Measurements from ENCODE around the gene CWC22.

CWC22 gene

GRCh38 chr2:180000434-180000833 is 6.7 kb downstream of the CWC22 start:
- H3K18ac ChIP-seq (ENCODE audit: low read depth in 1 of 2, low read length in 2 of 2) = no peak overlapping the region
- no peak overlapping the region for H3K4me3 ChIP-seq (ENCODE audit: insufficient read depth in 1 of 2, low read depth in 1 of 2, low read length in 2 of 2)
- no peak overlapping the region for H3K27ac ChIP-seq (ENCODE audit: low read length, poor library complexity, severe bottlenecking)
- H3K14ac ChIP-seq (ENCODE audit: low read length in 2 of 2) = no peak overlapping the region
- H3K27me3 ChIP-seq (ENCODE audit: control insufficient read depth in 1 of 2, insufficient read depth in 1 of 2, low read length in 2 of 2) = no peaks in the 10 kb centered on the region
- H2BK120ac ChIP-seq (ENCODE audit: low read depth, low read length) = no peak overlapping the region
- peaks cover 21% of the 10 kb centered on the region for H3K79me1 ChIP-seq (replicated peaks; ENCODE audit: low read length, poor library complexity, severe bottlenecking)
- no peak overlapping the region for H4K91ac ChIP-seq (ENCODE audit: low read length)
- no peak overlapping the region for H2BK5ac ChIP-seq (ENCODE audit: low read depth, low read length, poor library complexity, severe bottlenecking)
- H3K23ac ChIP-seq (ENCODE audit: low read length in 2 of 2) = no peak overlapping the region
- H3K36me3 ChIP-seq (ENCODE audit: control insufficient read depth in 1 of 2, insufficient read depth in 2 of 2, low read depth in 1 of 2, low read length in 2 of 2) = peaks cover 0 to 7% of the 10 kb centered on the region in 2 experiments
- peaks cover 3% of the 10 kb centered on the region for H3K4me1 ChIP-seq (ENCODE audit: control insufficient read depth, insufficient read depth, low read depth, low read length)
- DNase-seq = no peak
- no peak overlapping the region for H3K9ac ChIP-seq (ENCODE audit: low read length)
- H2BK15ac ChIP-seq (ENCODE audit: low read depth, poor library complexity, severe bottlenecking) = no peak overlapping the region
- no peak overlapping the region for H2AFZ ChIP-seq (ENCODE audit: low read depth, low read length)
- H3K4me2 ChIP-seq (ENCODE audit: low read length, poor library complexity, severe bottlenecking) = no peak overlapping the region
- no peaks in the 10 kb centered on the region for H3K9me3 ChIP-seq (ENCODE audit: control insufficient read depth, low read length)
- H2BK12ac ChIP-seq (ENCODE audit: low read length in 2 of 2) = no peak overlapping the region
- no peak overlapping the region for H4K8ac ChIP-seq (ENCODE audit: low read length)
- H3K4ac ChIP-seq (ENCODE audit: low read depth in 1 of 2, low read length in 2 of 2) = no peak overlapping the region
- H2AK5ac ChIP-seq (ENCODE audit: low read length, severe bottlenecking) = no peak overlapping the region

DNA sequence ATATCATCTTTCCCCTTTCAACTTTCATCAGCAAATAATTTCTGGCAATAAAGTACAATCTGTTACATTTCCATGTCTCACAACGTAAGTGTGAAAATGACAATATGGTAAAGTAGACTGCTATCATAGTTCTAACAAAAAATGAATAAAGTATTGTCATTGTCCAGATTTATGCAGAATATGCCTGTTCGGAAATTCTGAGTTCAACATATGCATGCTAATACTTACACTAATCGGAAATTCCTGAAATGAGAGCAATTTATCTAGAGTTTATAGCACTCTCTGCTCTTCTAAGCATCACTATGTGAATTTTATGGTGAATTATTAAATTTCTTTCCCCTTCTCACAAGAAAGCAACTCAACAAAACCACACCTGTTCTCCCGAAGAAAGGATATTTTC is 8.1 kb downstream of the CWC22 start:
- Histone ChIP-seq H4K91ac (ENCODE audit: low read length) (no peak overlapping the region), H2BK5ac (ENCODE audit: low read depth, low read length, poor library complexity, severe bottlenecking) (no peak overlapping the region), H3K9ac (ENCODE audit: low read length) (no peak overlapping the region), H3K14ac (ENCODE audit: low read length in 2 of 2) (no peak overlapping the region), H3K27me3 (ENCODE audit: control insufficient read depth in 1 of 2, insufficient read depth in 1 of 2, low read length in 2 of 2) (no peaks in the 10 kb centered on the region), H3K36me3 (ENCODE audit: control insufficient read depth in 1 of 2, insufficient read depth in 2 of 2, low read depth in 1 of 2, low read length in 2 of 2) (peaks cover 0 to 7% of the 10 kb centered on the region in 2 experiments), H3K18ac (ENCODE audit: low read depth in 1 of 2, low read length in 2 of 2) (no peak overlapping the region), H2AFZ (ENCODE audit: low read depth, low read length) (no peak overlapping the region), H2AK5ac (ENCODE audit: low read length, severe bottlenecking) (no peak overlapping the region), H2BK15ac (ENCODE audit: low read depth, poor library complexity, severe bottlenecking) (no peak overlapping the region), H3K27ac (ENCODE audit: low read length, poor library complexity, severe bottlenecking) (no peak overlapping the region), H3K9me3 (ENCODE audit: control insufficient read depth, low read length) (no peaks in the 10 kb centered on the region), H3K23ac (ENCODE audit: low read length in 2 of 2) (no peak overlapping the region), H2BK120ac (ENCODE audit: low read depth, low read length) (no peak overlapping the region), H4K8ac (ENCODE audit: low read length) (no peak overlapping the region), H3K4me2 (ENCODE audit: low read length, poor library complexity, severe bottlenecking) (no peak overlapping the region), H3K79me1 (replicated peaks; ENCODE audit: low read length, poor library complexity, severe bottlenecking) (peaks cover 22% of the 10 kb centered on the region), H3K4me3 (ENCODE audit: insufficient read depth in 1 of 2, low read depth in 1 of 2, low read length in 2 of 2) (no peak overlapping the region), H2BK12ac (ENCODE audit: low read length in 2 of 2) (no peak overlapping the region), H3K4ac (ENCODE audit: low read depth in 1 of 2, low read length in 2 of 2) (no peak overlapping the region), H3K4me1 (ENCODE audit: control insufficient read depth, insufficient read depth, low read depth, low read length) (no peaks in the 10 kb centered on the region)
- WGBS = no CpG with 5 or more reads among the region's 4 CpGs
- no peak for DNase-seq

DNA sequence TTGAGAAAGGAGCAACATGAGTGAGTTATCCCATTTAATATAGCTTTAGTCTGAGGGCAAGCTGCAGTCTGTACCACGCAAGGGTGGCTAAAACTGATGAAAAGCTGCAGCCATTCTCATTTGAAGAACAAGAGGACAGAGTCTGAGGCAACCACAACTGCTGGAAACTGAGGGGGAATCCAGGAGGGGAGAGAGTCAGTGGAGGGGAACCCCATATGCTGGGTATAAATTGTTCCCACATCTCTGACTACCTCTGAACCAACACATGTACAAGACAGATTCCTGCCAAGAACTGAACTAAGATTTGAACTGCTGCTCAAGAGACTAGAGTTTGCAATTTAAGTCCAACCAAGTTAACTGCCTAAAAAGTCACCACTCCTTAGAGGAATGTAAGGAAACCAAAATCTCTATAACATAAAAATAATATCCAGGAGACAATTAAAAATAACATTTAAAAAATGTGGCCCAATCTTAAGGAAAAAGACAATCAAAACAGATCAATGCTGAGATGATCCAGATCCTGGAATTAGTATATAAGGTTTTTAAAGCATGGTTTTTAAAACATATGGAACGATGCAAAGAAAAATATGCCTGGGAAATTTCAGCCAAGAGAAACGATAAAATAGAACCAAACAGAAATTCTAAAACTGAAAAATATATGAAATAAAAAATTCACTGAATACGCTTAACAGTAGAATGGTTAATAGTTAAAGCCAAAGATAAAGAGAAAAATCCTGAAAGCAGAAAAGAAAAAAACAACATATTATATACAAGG is 11.2 kb downstream of the CWC22 start:
- Histone ChIP-seq H3K4me2 (ENCODE audit: low read length, poor library complexity, severe bottlenecking) (no peak overlapping the region), H4K8ac (ENCODE audit: low read length) (no peak overlapping the region), H3K4me1 (ENCODE audit: control insufficient read depth, insufficient read depth, low read depth, low read length) (no peaks in the 10 kb centered on the region), H2BK15ac (ENCODE audit: low read depth, poor library complexity, severe bottlenecking) (no peak overlapping the region), H2AFZ (ENCODE audit: low read depth, low read length) (no peak overlapping the region), H3K9me3 (ENCODE audit: control insufficient read depth, low read length) (no peaks in the 10 kb centered on the region), H3K9ac (ENCODE audit: low read length) (no peak overlapping the region), H3K18ac (ENCODE audit: low read depth in 1 of 2, low read length in 2 of 2) (no peak overlapping the region), H2BK120ac (ENCODE audit: low read depth, low read length) (no peak overlapping the region), H3K23ac (ENCODE audit: low read length in 2 of 2) (no peak overlapping the region), H3K79me1 (replicated peaks; ENCODE audit: low read length, poor library complexity, severe bottlenecking) (peaks cover 23% of the 10 kb centered on the region), H2BK5ac (ENCODE audit: low read depth, low read length, poor library complexity, severe bottlenecking) (no peak overlapping the region), H3K4me3 (ENCODE audit: insufficient read depth in 1 of 2, low read depth in 1 of 2, low read length in 2 of 2) (no peak overlapping the region), H3K27ac (ENCODE audit: low read length, poor library complexity, severe bottlenecking) (no peak overlapping the region), H2BK12ac (ENCODE audit: low read length in 2 of 2) (no peak overlapping the region), H4K91ac (ENCODE audit: low read length) (no peak overlapping the region), H2AK5ac (ENCODE audit: low read length, severe bottlenecking) (no peak overlapping the region), H3K36me3 (ENCODE audit: control insufficient read depth in 1 of 2, insufficient read depth in 2 of 2, low read depth in 1 of 2, low read length in 2 of 2) (peaks cover 2 to 25% of the 10 kb centered on the region in 2 experiments), H3K4ac (ENCODE audit: low read depth in 1 of 2, low read length in 2 of 2) (no peak overlapping the region), H3K14ac (ENCODE audit: low read length in 2 of 2) (no peak overlapping the region), H3K27me3 (ENCODE audit: control insufficient read depth in 1 of 2, insufficient read depth in 1 of 2, low read length in 2 of 2) (no peaks in the 10 kb centered on the region)
- DNase-seq = no peak
- 92% methylated on average over 1 of the region's 4 CpGs for WGBS

- Histone ChIP-seq H3K9me3 (ENCODE audit: control insufficient read depth, low read length) (no peaks in the 10 kb centered on the region), H3K27ac (ENCODE audit: low read length, poor library complexity, severe bottlenecking) (no peak overlapping the region), H2BK15ac (ENCODE audit: low read depth, poor library complexity, severe bottlenecking) (no peak overlapping the region), H3K14ac (ENCODE audit: low read length in 2 of 2) (no peak overlapping the region), H3K79me1 (replicated peaks; ENCODE audit: low read length, poor library complexity, severe bottlenecking) (peaks cover 25% of the 10 kb centered on the region), H2BK5ac (ENCODE audit: low read depth, low read length, poor library complexity, severe bottlenecking) (no peak overlapping the region), H4K91ac (ENCODE audit: low read length) (no peak overlapping the region), H2BK120ac (ENCODE audit: low read depth, low read length) (no peak overlapping the region), H3K36me3 (ENCODE audit: control insufficient read depth in 1 of 2, insufficient read depth in 2 of 2, low read depth in 1 of 2, low read length in 2 of 2) (peaks cover 6 to 46% of the 10 kb centered on the region in 2 experiments), H3K27me3 (ENCODE audit: control insufficient read depth in 1 of 2, insufficient read depth in 1 of 2, low read length in 2 of 2) (no peaks in the 10 kb centered on the region), H3K4me2 (ENCODE audit: low read length, poor library complexity, severe bottlenecking) (no peak overlapping the region), H3K4ac (ENCODE audit: low read depth in 1 of 2, low read length in 2 of 2) (no peak overlapping the region), H3K18ac (ENCODE audit: low read depth in 1 of 2, low read length in 2 of 2) (no peak overlapping the region), H2BK12ac (ENCODE audit: low read length in 2 of 2) (no peak overlapping the region), H3K4me3 (ENCODE audit: insufficient read depth in 1 of 2, low read depth in 1 of 2, low read length in 2 of 2) (no peak overlapping the region), H2AFZ (ENCODE audit: low read depth, low read length) (no peak overlapping the region), H3K9ac (ENCODE audit: low read length) (no peak overlapping the region), H3K4me1 (ENCODE audit: control insufficient read depth, insufficient read depth, low read depth, low read length) (no peaks in the 10 kb centered on the region), H3K23ac (ENCODE audit: low read length in 2 of 2) (no peak overlapping the region), H2AK5ac (ENCODE audit: low read length, severe bottlenecking) (no peak overlapping the region), H4K8ac (ENCODE audit: low read length) (no peak overlapping the region)
- 79% methylated on average over 4 of the region's 4 CpGs for WGBS
- no peak for DNase-seq
These were observed 15.8 kb downstream of the CWC22 start for GRCh38 chr2:179991344-179991743.

Measured in mesenchymal stem cell (in vitro differentiated cells and primary cell).